HepG2 (cell line): Measurements from ENCODE around the gene PCDHGA11. TPM values are rescaled to one million over a fixed set of nuclear protein-coding genes. Genes with fewer than 3 reads are reported as not detected.
"Not testable (repeated sequence)": the region's sequence is repeated elsewhere in the genome, so short reads cannot be mapped to it uniquely, and the experiment has no call there.

Experiments
- ATAC-seq: fragments of 200-7000 bp; cut with Tn5 transposase; 3 replicates; pipeline ENCODE4 v1.9.1; 2020; ENCODE audit warnings: mild to moderate bottlenecking, moderate library complexity
- BruUV-seq: library from RNA; stranded (reverse); fragments of 400-500 nt; replicated peaks from 2 replicates; lab custom pipeline; 2021; lab: Mats Ljungman, UMichigan
- CTCF ChIA-PET: fragments of 300-600 bp; formaldehyde crosslinking; extraction: SDS; loops from one replicate; lab custom pipeline; 2021; ENCODE audit warnings: low total read pairs, inconsistent platforms, low intra/inter-chr PET ratio; lab: Yijun Ruan, JAX
- POLR2A ChIA-PET: fragments of 350-600 bp; sonication (Branson Sonifier 250); formaldehyde crosslinking; loops from one replicate; lab custom pipeline; 2020; ENCODE audit warnings: antibody characterized with exemption, inconsistent platforms; lab: Yijun Ruan, JAX
- DNase-seq: peaks from one replicate; pipeline ENCODE4 v3.0.0-alpha.2; 2015; ENCODE audit warnings: low spot score
- FAIRE-seq: peaks from 3 replicates; lab custom pipeline; 2011; peaks lifted over from hg19 to GRCh38; lab: Jason Lieb, UNC
- H2AFZ ChIP-seq: one replicate; pipeline ENCODE4 v1.6.1; 2011; ENCODE audit warnings: low read length, inconsistent platforms
- H3K27ac ChIP-seq: fragments of 300-600 bp; 3 replicates; pipeline ENCODE4 v1.8.0; 2011; ENCODE audit warnings: mixed run types, mild to moderate bottlenecking, mixed read lengths, low read length, inconsistent platforms; ENCODE audit not compliant: insufficient read depth; ENCODE audit errors: extremely low read length
- H3K27me3 ChIP-seq, 2 experiments: fragments of 200-600 bp in 1 of 2; 2 replicates in 1 of 2; 3 replicates in 1 of 2; pipeline versions ENCODE4 v1.6.0 to v1.8.0; 2011; ENCODE audit warnings: low read length in 2 of 2, mild to moderate bottlenecking in 2 of 2, moderate library complexity in 2 of 2, inconsistent platforms in 1 of 2; ENCODE audit not compliant: insufficient read depth in 2 of 2, control insufficient read depth in 1 of 2
- H3K36me3 ChIP-seq, 2 experiments: fragments of 200-600 bp in 1 of 2; replicated peaks in 1 of 2; 2 replicates in 1 of 2; 3 replicates in 1 of 2; pipeline versions ENCODE4 v1.5.1 to v1.8.0; 2011; ENCODE audit warnings: low read length in 2 of 2, inconsistent platforms in 1 of 2; ENCODE audit not compliant: insufficient read depth in 2 of 2, control insufficient read depth in 1 of 2
- H3K4me1 ChIP-seq: 2 replicates; pipeline ENCODE4 v1.5.1; 2012; ENCODE audit warnings: low read length, inconsistent platforms; ENCODE audit not compliant: insufficient read depth
- H3K4me2 ChIP-seq: 2 replicates; pipeline ENCODE4 v1.6.0; 2011; ENCODE audit warnings: low read depth, low read length, inconsistent platforms
- H3K4me3 ChIP-seq, 3 experiments: fragments of 200-600 bp in 1 of 3; sonication (generic), shearing (Covaris generic) in 1 of 3; replicated peaks in 1 of 3; 2 replicates each; pipeline ENCODE4 v1.5.1; 2011 to 2016; ENCODE audit warnings: low read length in 3 of 3, inconsistent platforms in 2 of 3, low read depth in 2 of 3, mild to moderate bottlenecking in 2 of 3, control low read depth in 1 of 3, mixed read lengths in 1 of 3; ENCODE audit not compliant: insufficient read depth in 1 of 3
- H3K79me2 ChIP-seq: one replicate; pipeline ENCODE4 v1.6.1; 2011; ENCODE audit warnings: low read length, inconsistent platforms; ENCODE audit not compliant: insufficient read depth
- H3K9ac ChIP-seq: 2 replicates; pipeline ENCODE4 v1.6.0; 2011; ENCODE audit warnings: mild to moderate bottlenecking, low read depth, low read length, inconsistent platforms; ENCODE audit not compliant: insufficient read depth
- H3K9me3 ChIP-seq: 2 replicates; pipeline ENCODE4 v1.5.1; 2012; ENCODE audit warnings: mild to moderate bottlenecking, low read length
- H4K20me1 ChIP-seq: 2 replicates; pipeline ENCODE4 v1.6.0; 2011; ENCODE audit warnings: inconsistent platforms, mild to moderate bottlenecking, low read length, moderate library complexity; ENCODE audit not compliant: insufficient read depth
- CTCF ChIP-seq: sonication (generic); formaldehyde crosslinking; IDR thresholded peaks from 2 replicates; pipeline ENCODE4 v1.5.0; 2020; ENCODE audit warnings: mild to moderate bottlenecking, missing genetic modification reagents, moderate library complexity
- KDM2A ChIP-seq: sonication (generic); formaldehyde crosslinking; IDR thresholded peaks from 2 replicates; pipeline ENCODE4 v1.4.0; 2020; ENCODE audit warnings: low read depth, missing genetic modification reagents, borderline replicate concordance
- PHF8 ChIP-seq: sonication (generic); formaldehyde crosslinking; IDR thresholded peaks from 2 replicates; pipeline ENCODE4 v1.5.0; 2020; ENCODE audit warnings: missing genetic modification reagents
- RAD21 ChIP-seq: fragments of 450-650 bp; formaldehyde crosslinking; IDR thresholded peaks from 2 replicates; pipeline ENCODE4 v1.5.0; 2020; ENCODE audit warnings: mild to moderate bottlenecking
- STAG1 ChIP-seq: sonication (generic); formaldehyde crosslinking; IDR thresholded peaks from 2 replicates; pipeline ENCODE4 v1.4.0; 2020; ENCODE audit warnings: missing genetic modification reagents
- WGBS: methylation state at CpG from one replicate; pipeline ENCODE4 v1.1.6; 2017; ENCODE audit warnings: low lambda C conversion rate; 5-methylcytosine and 5-hydroxymethylcytosine counted together
- in situ Hi-C: cut with HindIII; loops from 2 replicates; pipeline ENCODE4 v1.10.0; 2017; ENCODE audit warnings: low pct_unique_long_range_greater_than_20kb; ENCODE audit not compliant: extremely low pct_ligation_motif_present
- intact Hi-C: fragments of 100-400 bp; cut with micrococcal nuclease; formaldehyde crosslinking; loops from one replicate; pipeline ENCODE4 v1.10.0; 2022; ENCODE audit not compliant: unreplicated experiment
- polyA plus RNA-seq, 8 experiments: library from polyadenylated mRNA; depleted of rRNA in 3 of 8; stranded (reverse) in 7 of 8; unstranded in 1 of 8; fragments of >200 nt; fragmentation: Illumina TruSeq in 4 of 8; extraction: Trizol in 4 of 8; gene quantifications; 2 replicates each; pipeline versions ENCODE4 v1.2.1 to v1.2.3, GENCODE V29; 2011 to 2016; ENCODE audit warnings: low read depth in 4 of 8, missing spikeins in 1 of 8, mixed read lengths in 1 of 8; ENCODE audit not compliant: insufficient read depth in 1 of 8
- total RNA-seq, 5 experiments: library from RNA; depleted of rRNA; stranded (reverse); fragments of >200 nt; fragmentation: Illumina TruSeq; extraction: Trizol; gene quantifications; 2 replicates each; pipeline ENCODE4 v1.2.3, GENCODE V29; 2016; ENCODE audit warnings: low read depth in 1 of 5
- TF ChIP-seq, protein P1 (sequence below): sonication (generic); formaldehyde crosslinking; IDR thresholded peaks from 2 replicates; pipeline ENCODE4 v1.4.0; 2020; ENCODE audit warnings: missing genetic modification reagents
- TF ChIP-seq, protein P2 (sequence below): sonication (generic); formaldehyde crosslinking; IDR thresholded peaks from 2 replicates; pipeline ENCODE4 v1.5.1; 2020; ENCODE audit warnings: mild to moderate bottlenecking, missing genetic modification reagents, moderate library complexity

Gene PCDHGA11
- total and polyA plus RNA-seq, 2 of the 13 experiments (the other 11 are each of a cell fraction or from before 2014, with no cell fraction given) = 0.04 to 0.24 TPM

- FAIRE-seq (peak; percentile 44), DNase-seq (peak; percentile 16)
- BruUV-seq = TSS peak; percentile 47
- H3K9ac ChIP-seq, H4K20me1 ChIP-seq, H3K27ac ChIP-seq: not testable (repeated sequence)
- 46% methylated on average over 18 of the region's 40 CpGs for WGBS
- peak within 1 kb of the TSS; percentile 51 for H3K4me2 ChIP-seq
- TF ChIP-seq CTCF (CRISPR knock-in tag) = peak; percentile 66
- TF ChIP-seq, protein P1, sequence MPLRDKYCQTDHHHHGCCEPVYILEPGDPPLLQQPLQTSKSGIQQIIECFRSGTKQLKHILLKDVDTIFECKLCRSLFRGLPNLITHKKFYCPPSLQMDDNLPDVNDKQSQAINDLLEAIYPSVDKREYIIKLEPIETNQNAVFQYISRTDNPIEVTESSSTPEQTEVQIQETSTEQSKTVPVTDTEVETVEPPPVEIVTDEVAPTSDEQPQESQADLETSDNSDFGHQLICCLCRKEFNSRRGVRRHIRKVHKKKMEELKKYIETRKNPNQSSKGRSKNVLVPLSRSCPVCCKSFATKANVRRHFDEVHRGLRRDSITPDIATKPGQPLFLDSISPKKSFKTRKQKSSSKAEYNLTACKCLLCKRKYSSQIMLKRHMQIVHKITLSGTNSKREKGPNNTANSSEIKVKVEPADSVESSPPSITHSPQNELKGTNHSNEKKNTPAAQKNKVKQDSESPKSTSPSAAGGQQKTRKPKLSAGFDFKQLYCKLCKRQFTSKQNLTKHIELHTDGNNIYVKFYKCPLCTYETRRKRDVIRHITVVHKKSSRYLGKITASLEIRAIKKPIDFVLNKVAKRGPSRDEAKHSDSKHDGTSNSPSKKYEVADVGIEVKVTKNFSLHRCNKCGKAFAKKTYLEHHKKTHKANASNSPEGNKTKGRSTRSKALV (CRISPR knock-in tag) = peak; percentile 46; the same call in 1 of the 2 replicates
- TF ChIP-seq PHF8 (CRISPR knock-in tag) = 0 out of 2 replicates have a peak, but pooled peaks have one; percentile 19
- peak; percentile 31; the same call in 1 of the 2 replicates for TF ChIP-seq KDM2A (CRISPR knock-in tag)
- TF ChIP-seq, protein P2, sequence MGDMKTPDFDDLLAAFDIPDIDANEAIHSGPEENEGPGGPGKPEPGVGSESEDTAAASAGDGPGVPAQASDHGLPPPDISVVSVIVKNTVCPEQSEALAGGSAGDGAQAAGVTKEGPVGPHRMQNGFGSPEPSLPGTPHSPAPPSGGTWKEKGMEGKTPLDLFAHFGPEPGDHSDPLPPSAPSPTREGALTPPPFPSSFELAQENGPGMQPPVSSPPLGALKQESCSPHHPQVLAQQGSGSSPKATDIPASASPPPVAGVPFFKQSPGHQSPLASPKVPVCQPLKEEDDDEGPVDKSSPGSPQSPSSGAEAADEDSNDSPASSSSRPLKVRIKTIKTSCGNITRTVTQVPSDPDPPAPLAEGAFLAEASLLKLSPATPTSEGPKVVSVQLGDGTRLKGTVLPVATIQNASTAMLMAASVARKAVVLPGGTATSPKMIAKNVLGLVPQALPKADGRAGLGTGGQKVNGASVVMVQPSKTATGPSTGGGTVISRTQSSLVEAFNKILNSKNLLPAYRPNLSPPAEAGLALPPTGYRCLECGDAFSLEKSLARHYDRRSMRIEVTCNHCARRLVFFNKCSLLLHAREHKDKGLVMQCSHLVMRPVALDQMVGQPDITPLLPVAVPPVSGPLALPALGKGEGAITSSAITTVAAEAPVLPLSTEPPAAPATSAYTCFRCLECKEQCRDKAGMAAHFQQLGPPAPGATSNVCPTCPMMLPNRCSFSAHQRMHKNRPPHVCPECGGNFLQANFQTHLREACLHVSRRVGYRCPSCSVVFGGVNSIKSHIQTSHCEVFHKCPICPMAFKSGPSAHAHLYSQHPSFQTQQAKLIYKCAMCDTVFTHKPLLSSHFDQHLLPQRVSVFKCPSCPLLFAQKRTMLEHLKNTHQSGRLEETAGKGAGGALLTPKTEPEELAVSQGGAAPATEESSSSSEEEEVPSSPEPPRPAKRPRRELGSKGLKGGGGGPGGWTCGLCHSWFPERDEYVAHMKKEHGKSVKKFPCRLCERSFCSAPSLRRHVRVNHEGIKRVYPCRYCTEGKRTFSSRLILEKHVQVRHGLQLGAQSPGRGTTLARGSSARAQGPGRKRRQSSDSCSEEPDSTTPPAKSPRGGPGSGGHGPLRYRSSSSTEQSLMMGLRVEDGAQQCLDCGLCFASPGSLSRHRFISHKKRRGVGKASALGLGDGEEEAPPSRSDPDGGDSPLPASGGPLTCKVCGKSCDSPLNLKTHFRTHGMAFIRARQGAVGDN (CRISPR knock-in tag) = peak; percentile 3; the same call in 1 of the 2 replicates
- peak; percentile 64 for TF ChIP-seq STAG1 (CRISPR knock-in tag)
- TF ChIP-seq RAD21 (CRISPR knock-in tag) = peak; percentile 59
- TF ChIP-seq, all 625 proteins: peak for 7; not testable (repeated sequence) for 618
- in situ Hi-C loops, H3K4me1 ChIP-seq, H3K79me2 ChIP-seq, intact Hi-C loops, H3K36me3 ChIP-seq, H2AFZ ChIP-seq, H3K27me3 ChIP-seq: not testable (repeated sequence)
- ATAC-seq = peak; percentile 96
- CTCF ChIA-PET = interaction anchor here (0.6 to 1.5 kb wide), 3 partner anchors 137 to 177 kb away, joined by 3 to 8 read pairs (median 3); no protein-coding TSS in a partner anchor
- H3K9me3 ChIP-seq = peaks cover 18% of the 10 kb centered on the region
- peak within 1 kb of the TSS in 2 of 3 experiments; percentile 39 to 50; a peak in 4 of 6 replicates for H3K4me3 ChIP-seq
- POLR2A ChIA-PET = interaction anchor here (1.2 kb wide), 1 partner anchor 67 kb away, joined by 3 read pairs; the partner anchor contains the start of gene TAF7
Observed at GRCh38 chr5:141387557-141388311, 33.1 kb upstream of the PCDHGA11 start, which contains the start of gene PCDHGB4. PCDHGB4 (plus strand) TSS chr5:141387698; CDS start chr5:141387885, 187 bp downstream.
